Measurements from ENCODE around the gene CCDC195.
A peak's percentile ranks its signal among the peaks of the same experiment; 100 is the strongest.

The CCDC195 gene

DNA sequence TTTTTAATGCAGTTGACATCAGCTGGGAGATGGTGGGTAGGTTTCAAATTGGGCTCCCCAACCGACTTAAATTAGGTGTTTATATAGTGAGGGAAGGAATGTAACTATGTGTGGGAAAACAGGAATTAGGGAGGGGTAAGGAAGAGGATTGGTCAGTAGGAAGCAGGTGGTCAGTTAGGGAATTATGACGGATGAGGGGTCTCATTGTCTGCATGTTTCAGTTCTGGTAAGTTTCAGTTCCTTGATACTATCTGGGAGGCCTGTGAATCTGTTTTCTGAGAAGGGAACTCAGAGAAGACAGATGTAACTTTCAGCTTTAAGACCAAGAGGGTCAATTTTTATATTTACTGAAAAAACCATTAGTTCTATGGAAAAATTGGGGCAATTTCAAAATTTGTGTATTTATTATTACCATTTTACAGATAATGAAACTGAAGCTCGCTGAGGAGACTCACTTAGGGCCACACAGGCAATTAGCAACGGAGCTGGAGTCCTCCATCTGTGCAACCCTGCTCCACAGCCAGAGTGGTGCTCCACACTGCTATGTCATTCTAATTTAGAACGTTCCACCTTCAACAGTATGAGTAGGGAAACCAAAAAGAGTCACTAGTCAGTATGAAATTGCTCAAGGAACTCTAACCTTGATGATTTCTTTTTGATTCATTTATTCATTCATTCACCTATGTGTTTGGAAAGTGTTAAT, 36.0 kb upstream of the CCDC195 start:
- Histone ChIP-seq H3K27me3 (ENCODE audit: low read depth, low read length) (no peaks in the 10 kb centered on the region), H3K4me1 (ENCODE audit: low read length) (peaks cover 37% of the 10 kb centered on the region), H3K9me3 (ENCODE audit: insufficient read depth, low read length) (no peaks in the 10 kb centered on the region), H3K4me3 (ENCODE audit: low read length) (peak overlapping the region; percentile 10; the same call in 1 of the 2 replicates), H3K4me2 (ENCODE audit: low read length) (peak overlapping the region; percentile 53), H2AFZ (ENCODE audit: low read depth, low read length) (no peak overlapping the region), H4K20me1 (ENCODE audit: insufficient read depth, low read length) (no peaks in the 10 kb centered on the region), H3K9ac (ENCODE audit: low read length) (peak overlapping the region; percentile 6; the same call in 1 of the 2 replicates), H3K79me2 (ENCODE audit: low read length) (no peaks in the 10 kb centered on the region), H3K36me3 (replicated peaks; ENCODE audit: low read depth, low read length) (peaks cover 9% of the 10 kb centered on the region), H3K27ac (ENCODE audit: low read length) (peak overlapping the region; percentile 73)
- TF ChIP-seq, protein P1, sequence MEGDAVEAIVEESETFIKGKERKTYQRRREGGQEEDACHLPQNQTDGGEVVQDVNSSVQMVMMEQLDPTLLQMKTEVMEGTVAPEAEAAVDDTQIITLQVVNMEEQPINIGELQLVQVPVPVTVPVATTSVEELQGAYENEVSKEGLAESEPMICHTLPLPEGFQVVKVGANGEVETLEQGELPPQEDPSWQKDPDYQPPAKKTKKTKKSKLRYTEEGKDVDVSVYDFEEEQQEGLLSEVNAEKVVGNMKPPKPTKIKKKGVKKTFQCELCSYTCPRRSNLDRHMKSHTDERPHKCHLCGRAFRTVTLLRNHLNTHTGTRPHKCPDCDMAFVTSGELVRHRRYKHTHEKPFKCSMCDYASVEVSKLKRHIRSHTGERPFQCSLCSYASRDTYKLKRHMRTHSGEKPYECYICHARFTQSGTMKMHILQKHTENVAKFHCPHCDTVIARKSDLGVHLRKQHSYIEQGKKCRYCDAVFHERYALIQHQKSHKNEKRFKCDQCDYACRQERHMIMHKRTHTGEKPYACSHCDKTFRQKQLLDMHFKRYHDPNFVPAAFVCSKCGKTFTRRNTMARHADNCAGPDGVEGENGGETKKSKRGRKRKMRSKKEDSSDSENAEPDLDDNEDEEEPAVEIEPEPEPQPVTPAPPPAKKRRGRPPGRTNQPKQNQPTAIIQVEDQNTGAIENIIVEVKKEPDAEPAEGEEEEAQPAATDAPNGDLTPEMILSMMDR (IDR thresholded peaks at IDR 0.05; ENCODE audit: low read depth, low read length) = no peak
- no peak for TF ChIP-seq EZH2phosphoT487 (IDR thresholded peaks at IDR 0.05; ENCODE audit: low read depth)

- H3K79me2 ChIP-seq (ENCODE audit: low read length) = no peaks in the 10 kb centered on the region
- TF ChIP-seq, protein P1 (IDR thresholded peaks at IDR 0.05; ENCODE audit: low read depth, low read length) = no peak
- no peaks in the 10 kb centered on the region for H4K20me1 ChIP-seq (ENCODE audit: insufficient read depth, low read length)
- peaks cover 4% of the 10 kb centered on the region for H3K36me3 ChIP-seq (replicated peaks; ENCODE audit: low read depth, low read length)
- H3K27ac ChIP-seq (ENCODE audit: low read length) = no peak overlapping the region
- no peak overlapping the region for H3K4me3 ChIP-seq (ENCODE audit: low read length)
- H3K9ac ChIP-seq (ENCODE audit: low read length) = no peak overlapping the region
- no peak overlapping the region for H3K4me2 ChIP-seq (ENCODE audit: low read length)
- H3K27me3 ChIP-seq (ENCODE audit: low read depth, low read length) = no peaks in the 10 kb centered on the region
- H3K4me1 ChIP-seq (ENCODE audit: low read length) = peaks cover 25% of the 10 kb centered on the region
- no peaks in the 10 kb centered on the region for H3K9me3 ChIP-seq (ENCODE audit: insufficient read depth, low read length)
- no peak overlapping the region for H2AFZ ChIP-seq (ENCODE audit: low read depth, low read length)
Measured at GRCh38 chr2:224749136-224749535, 33.0 kb upstream of the CCDC195 start.

- H3K4me2 ChIP-seq (ENCODE audit: low read length) = no peak overlapping the region
- H4K20me1 ChIP-seq (ENCODE audit: insufficient read depth, low read length) = no peaks in the 10 kb centered on the region
- no peaks in the 10 kb centered on the region for H3K36me3 ChIP-seq (replicated peaks; ENCODE audit: low read depth, low read length)
- H3K9me3 ChIP-seq (ENCODE audit: insufficient read depth, low read length) = no peaks in the 10 kb centered on the region
- peaks cover 22% of the 10 kb centered on the region for H3K4me1 ChIP-seq (ENCODE audit: low read length)
- H3K9ac ChIP-seq (ENCODE audit: low read length) = no peak overlapping the region
- H3K27me3 ChIP-seq (ENCODE audit: low read depth, low read length) = no peaks in the 10 kb centered on the region
- TF ChIP-seq EZH2phosphoT487 (IDR thresholded peaks at IDR 0.05; ENCODE audit: low read depth) = no peak
- TF ChIP-seq, protein P1 (IDR thresholded peaks at IDR 0.05; ENCODE audit: low read depth, low read length) = no peak
- no peak overlapping the region for H2AFZ ChIP-seq (ENCODE audit: low read depth, low read length)
- no peaks in the 10 kb centered on the region for H3K79me2 ChIP-seq (ENCODE audit: low read length)
- no peak overlapping the region for H3K4me3 ChIP-seq (ENCODE audit: low read length)
- H3K27ac ChIP-seq (ENCODE audit: low read length) = no peak overlapping the region
Measured at GRCh38 chr2:224747765-224748164, 31.6 kb upstream of the CCDC195 start.

GRCh38 chr2:224736227-224736626, 20.1 kb upstream of the CCDC195 start:
- Histone ChIP-seq H3K27ac (ENCODE audit: low read length) (no peak overlapping the region), H3K4me3 (ENCODE audit: low read length) (no peak overlapping the region), H3K79me2 (ENCODE audit: low read length) (no peaks in the 10 kb centered on the region), H3K36me3 (replicated peaks; ENCODE audit: low read depth, low read length) (peaks cover 16% of the 10 kb centered on the region), H2AFZ (ENCODE audit: low read depth, low read length) (no peak overlapping the region), H3K4me2 (ENCODE audit: low read length) (no peak overlapping the region), H3K9me3 (ENCODE audit: insufficient read depth, low read length) (peaks cover 14% of the 10 kb centered on the region; the same call in 1 of the 2 replicates), H3K9ac (ENCODE audit: low read length) (no peak overlapping the region), H4K20me1 (ENCODE audit: insufficient read depth, low read length) (no peaks in the 10 kb centered on the region), H3K27me3 (ENCODE audit: low read depth, low read length) (no peaks in the 10 kb centered on the region), H3K4me1 (ENCODE audit: low read length) (peaks cover 8% of the 10 kb centered on the region)
- TF ChIP-seq, protein P1 (IDR thresholded peaks at IDR 0.05; ENCODE audit: low read depth, low read length) = no peak
- TF ChIP-seq EZH2phosphoT487 (IDR thresholded peaks at IDR 0.05; ENCODE audit: low read depth) = no peak
